SK-N-SH treated with all-trans-retinoic acid at 6 μM for 48 hours (cell line): Measurements from ENCODE around the gene TRIM66.

Experiments used
- ARNTL ChIP-seq: fragments of 450-650 bp; formaldehyde crosslinking; IDR thresholded peaks from 2 replicates; pipeline ENCODE4 v1.5.0; 2020; ENCODE audit warnings: low read depth, mild to moderate bottlenecking, moderate library complexity, borderline replicate concordance
- BACH2 ChIP-seq: fragments of 250-450 bp; sonication (Bioruptor Pico); IDR thresholded peaks from 2 replicates; pipeline ENCODE4 v1.9.0; 2021; ENCODE audit warnings: mild to moderate bottlenecking, borderline replicate concordance
- CREB5 ChIP-seq: fragments of 250-450 bp; sonication (Bioruptor Pico); IDR thresholded peaks from 2 replicates; pipeline ENCODE4 v1.5.1; 2020; ENCODE audit warnings: low read depth, mild to moderate bottlenecking, moderate library complexity
- CSDC2 ChIP-seq: fragments of 250-450 bp; sonication (Bioruptor Pico); IDR thresholded peaks from 2 replicates; pipeline ENCODE4 v1.5.0; 2020; ENCODE audit warnings: mild to moderate bottlenecking, moderate library complexity
- ESRRG ChIP-seq: fragments of 250-450 bp; sonication (Bioruptor Pico); IDR thresholded peaks from 2 replicates; pipeline ENCODE4 v1.6.1; 2021; ENCODE audit warnings: mild to moderate bottlenecking
- PATZ1 ChIP-seq: fragments of 250-450 bp; sonication (Bioruptor Pico); IDR thresholded peaks from 2 replicates; pipeline ENCODE4 v1.8.0; 2020; ENCODE audit warnings: mild to moderate bottlenecking, moderate library complexity, borderline replicate concordance
- POU6F1 ChIP-seq: fragments of 250-450 bp; sonication (Bioruptor Pico); IDR thresholded peaks from 2 replicates; pipeline ENCODE4 v1.8.0; 2021; ENCODE audit warnings: low read depth, mild to moderate bottlenecking, moderate library complexity, borderline replicate concordance
- PPARA ChIP-seq: fragments of 250-450 bp; sonication (Bioruptor Pico); IDR thresholded peaks from 2 replicates; pipeline ENCODE4 v1.5.0; 2020; ENCODE audit warnings: mild to moderate bottlenecking, borderline replicate concordance
- RARB ChIP-seq: fragments of 250-450 bp; sonication (Bioruptor Pico); IDR thresholded peaks from 2 replicates; pipeline ENCODE4 v1.8.0; 2021; ENCODE audit warnings: mild to moderate bottlenecking, moderate library complexity
- SNAI2 ChIP-seq: fragments of 250-450 bp; sonication (Bioruptor Pico); IDR thresholded peaks from 2 replicates; pipeline ENCODE4 v1.5.0; 2020; ENCODE audit warnings: mild to moderate bottlenecking, moderate library complexity
- ZFP3 ChIP-seq: fragments of 250-450 bp; sonication (Bioruptor Pico); IDR thresholded peaks from 2 replicates; pipeline ENCODE4 v1.5.0; 2020; ENCODE audit warnings: mild to moderate bottlenecking, moderate library complexity
- ZFP30 ChIP-seq: fragments of 450-650 bp; formaldehyde crosslinking; IDR thresholded peaks from 2 replicates; pipeline ENCODE4 v1.5.0; 2022; ENCODE audit warnings: mild to moderate bottlenecking, moderate library complexity
- ZNF70 ChIP-seq: fragments of 450-650 bp; formaldehyde crosslinking; IDR thresholded peaks from 2 replicates; pipeline ENCODE4 v1.5.0; 2020; ENCODE audit warnings: mild to moderate bottlenecking, moderate library complexity
- ZNF8 ChIP-seq: fragments of 450-650 bp; formaldehyde crosslinking; IDR thresholded peaks from 2 replicates; pipeline ENCODE4 v1.5.0; 2020; ENCODE audit warnings: mild to moderate bottlenecking, moderate library complexity

DNA sequence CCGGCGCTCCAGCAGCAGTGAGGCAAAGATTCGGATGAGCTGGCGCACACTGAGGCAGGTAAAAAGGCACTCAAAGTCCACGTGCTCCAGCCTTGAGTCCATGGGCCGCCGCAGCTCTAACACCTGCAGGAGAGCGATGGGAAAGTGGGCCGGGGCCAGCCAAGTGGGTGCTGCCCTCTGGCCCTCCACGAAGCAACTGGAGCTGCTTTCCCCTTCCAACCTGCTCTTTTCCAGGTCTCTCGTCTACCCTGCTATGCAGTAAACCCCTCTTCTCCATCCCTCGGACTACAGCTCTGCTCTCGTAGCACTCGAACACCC, 20.1 kb upstream of the TRIM66 start:
- TF ChIP-seq POU6F1 (CRISPR knock-in tag): no peak
- no peak for TF ChIP-seq SNAI2 (CRISPR knock-in tag)
- no peak for TF ChIP-seq RARB (CRISPR knock-in tag)
- TF ChIP-seq PATZ1 (CRISPR knock-in tag): no peak
- no peak for TF ChIP-seq ZNF70 (CRISPR knock-in tag)
- no peak for TF ChIP-seq BACH2 (CRISPR knock-in tag)
- no peak for TF ChIP-seq ARNTL (CRISPR knock-in tag)
- no peak for TF ChIP-seq ESRRG (CRISPR knock-in tag)
- TF ChIP-seq ZNF8 (CRISPR knock-in tag): no peak
- no peak for TF ChIP-seq CREB5 (CRISPR knock-in tag)
- no peak for TF ChIP-seq ZFP3 (CRISPR knock-in tag)
- no peak for TF ChIP-seq ZFP30 (CRISPR knock-in tag)
- TF ChIP-seq CSDC2 (CRISPR knock-in tag): no peak
- no peak for TF ChIP-seq PPARA (CRISPR knock-in tag)
